Heart left ventricle (tissue), 16 donors: ENCODE measurements around the gene EIF3A. TPM values are rescaled to one million over a fixed set of nuclear protein-coding genes. Genes with fewer than 3 reads are reported as not detected.

Experiments used
- ATAC-seq, 4 donors: fragments of 200-7000 bp; cut with Tn5 transposase; one replicate each; pipeline ENCODE4 v1.9.1; 2020 to 2022; ENCODE audit warnings: moderate library complexity in 4 of 4, mild to moderate bottlenecking in 3 of 4, moderate number of reproducible peaks in 1 of 4
- DNase-seq, 5 donors: peaks; one replicate each; pipeline ENCODE4 v3.0.0-alpha.2; 2020
- H3K27ac ChIP-seq, 12 donors: fragments of 200-600 bp; sonication (generic) in 4 of 12; one replicate each; pipeline versions ENCODE4 v1.5.0 to v1.8.0; 2016 to 2022; ENCODE audit warnings: mild to moderate bottlenecking in 2 of 12
- H3K27me3 ChIP-seq, 9 donors: fragments of 200-600 bp; sonication (generic) in 2 of 9; one replicate each; pipeline versions ENCODE4 v1.5.1 to v1.8.0; 2016 to 2022; ENCODE audit warnings: mild to moderate bottlenecking in 3 of 9
- H3K36me3 ChIP-seq, 9 donors: fragments of 200-600 bp; sonication (generic) in 2 of 9; one replicate each; pipeline versions ENCODE4 v1.5.0 to v1.8.0; 2018 to 2022; ENCODE audit warnings: mild to moderate bottlenecking in 2 of 9
- H3K4me1 ChIP-seq, 12 donors: fragments of 200-600 bp; sonication (generic) in 4 of 12; one replicate each; pipeline versions ENCODE4 v1.5.0 to v1.8.0; 2016 to 2022; ENCODE audit warnings: mild to moderate bottlenecking in 3 of 12
- H3K4me3 ChIP-seq, 12 donors: fragments of 200-600 bp; sonication (generic) in 4 of 12; one replicate each; pipeline versions ENCODE4 v1.5.0 to v1.8.0; 2017 to 2022; ENCODE audit warnings: mild to moderate bottlenecking in 9 of 12, moderate library complexity in 4 of 12
- H3K9me3 ChIP-seq, 12 donors: fragments of 200-600 bp; sonication (generic) in 4 of 12; one replicate each; pipeline versions ENCODE4 v1.5.0 to v1.8.0; 2016 to 2022; ENCODE audit warnings: mild to moderate bottlenecking in 1 of 12
- CTCF ChIP-seq, 12 donors: fragments of 200-600 bp; sonication (generic) in 4 of 12; IDR thresholded peaks; one replicate each; pipeline versions ENCODE4 v1.5.0 to v1.8.0; 2018 to 2022; ENCODE audit warnings: antibody characterized with exemption in 12 of 12, mild to moderate bottlenecking in 5 of 12
- POLR2A ChIP-seq, 2 donors: fragments of 450-650 bp; IDR thresholded peaks; one replicate each; pipeline ENCODE4 v1.6.1; 2017; ENCODE audit warnings: antibody characterized with exemption in 2 of 2, mild to moderate bottlenecking in 2 of 2, moderate library complexity in 2 of 2
- WGBS, 4 donors: extraction: QIAGEN DNeasy Blood & Tissue Kit in 2 of 4; methylation state at CpG; one replicate each; pipeline versions ENCODE4 v1.1.5 to v1.1.7; 2013 to 2018; 5-methylcytosine and 5-hydroxymethylcytosine counted together
- intact Hi-C, 10 donors: fragments of 100-400 bp; cut with DNase I; formaldehyde crosslinking; loops; one replicate each; pipeline versions ENCODE4 v1.11.1 to v1.14.2; 2022
- polyA plus RNA-seq, 2 donors: library from polyadenylated mRNA; stranded (reverse); fragments of 200-250 nt; gene quantifications; one replicate each; pipeline ENCODE4 v1.2.3, GENCODE V29; 2013
- total RNA-seq, 9 donors: library from RNA; depleted of rRNA in 2 of 9; stranded (reverse); fragments of >200 nt in 2 of 9; fragmentation: NEBNext Ultra II Directional in 3 of 9; extraction: Animal tissue kit (Norgen Biotek cat#: 25700) in 3 of 9; gene quantifications; one replicate each; pipeline versions ENCODE4 v1.1.0 to v1.2.4, GENCODE V29; 2016 to 2023
- donor health status: ischemic (EF 13 %, LVEDD 7.1; RV severe dilation, severe dysfunction).
- donor health status: healthy with polysubstance abuse.
- donor health status: DM: no; HTN: yes; CAD: no.
- donor health status: DM: no; HTN: no; CAD: no.
- donor health status: ischemic (EF 25% LVEDD 6.9; RV normal size, moderate dysfunction).
- donor health status: ischemic (EF 25% LVEDD 5.7; RV mildly dilated, moderate dysfunction).
- donor health status: healthy.
- donor health status: DM: yes; HTN: yes; CAD: no.
- donor health status: ischemic (EF 35%, LVEDD 5.7; RV mildly dilated, moderate dysfunction).
- donor health status: nonischemic (EF 11% LVEDD 7.7; RV severe dilation, severe dysfunction).
- donor health status: DM: yes; HTN: yes; CAD: no.
- donor health status: PGD.
- donor health status: ischemic (EF 29% LVEDD 5.4; RV normal size, mild dysfunction).
- donor health status: nonischemic (EF 23%, LVEDD 6.1; RV moderate dilation, normal function).

EIF3A gene
- total and polyA plus RNA-seq, 11 donors, result 41.9 to 143 (median 103) TPM

DNA sequence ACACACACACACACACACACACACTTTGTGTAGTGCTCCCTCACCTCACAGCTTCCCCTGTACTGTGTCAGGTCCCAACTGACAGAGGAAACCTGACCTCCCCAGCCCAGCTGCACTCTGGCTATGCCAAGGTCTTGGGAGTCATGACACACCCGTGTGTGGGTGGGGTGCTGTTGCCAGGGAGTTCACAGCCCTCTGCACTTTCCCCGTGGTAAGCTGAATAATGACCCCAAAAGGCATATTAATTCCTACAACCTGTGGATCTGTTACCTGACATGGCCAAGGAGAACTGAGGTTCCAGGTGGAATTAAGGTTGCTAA, 60.0 kb downstream of the EIF3A start:
- H3K27ac ChIP-seq, result no peak overlapping the region
- ATAC-seq, result no peak

GRCh38 chr10:119007211-119007574, 73.4 kb downstream of the EIF3A start:
- Histone ChIP-seq H3K36me3 (no peaks in the 10 kb centered on the region), H3K27ac (peak overlapping the region in 1 of 12 donors; percentile 56), H3K4me3 (no peak overlapping the region), H3K4me1 (peaks cover 0 to 9% (median 2%) of the 10 kb centered on the region in 12 donors), H3K9me3 (no peaks in the 10 kb centered on the region), H3K27me3 (no peaks in the 10 kb centered on the region)
- ATAC-seq (no peak), DNase-seq (no peak)
- TF ChIP-seq CTCF (IDR thresholded peaks at IDR 0.05), result no peak
- no peak for TF ChIP-seq POLR2A (IDR thresholded peaks at IDR 0.05)
- intact Hi-C loops, result no loop called here
- 67 to 73% (median 70%) methylated on average over 4 of the region's 4 CpGs for WGBS, 4 donors

More for the DNA sequence above, 60.0 kb downstream of the EIF3A start:
- DNase-seq, result no peak
- no peaks in the 10 kb centered on the region for H3K27me3 ChIP-seq
- H3K4me3 ChIP-seq, result no peak overlapping the region
- peaks cover 0 to 11% (median 5%) of the 10 kb centered on the region in 12 donors for H3K4me1 ChIP-seq
- intact Hi-C loops, result loop anchor here in 6 of 10 donors (5.0 to 10.0 kb wide), 5 partner anchors 53 to 456 kb away; partner anchors contain the start of gene CACUL1 (in 2 of the 6)
- peaks cover 0 to 6% (median 0%) of the 10 kb centered on the region in 12 donors for H3K9me3 ChIP-seq
- TF ChIP-seq POLR2A (IDR thresholded peaks at IDR 0.05) (no peak), CTCF (IDR thresholded peaks at IDR 0.05) (no peak)
- H3K36me3 ChIP-seq, result no peaks in the 10 kb centered on the region
- 20 to 41% (median 32%) methylated on average over 1 to 2 of the region's 2 CpGs for WGBS, 4 donors

DNA sequence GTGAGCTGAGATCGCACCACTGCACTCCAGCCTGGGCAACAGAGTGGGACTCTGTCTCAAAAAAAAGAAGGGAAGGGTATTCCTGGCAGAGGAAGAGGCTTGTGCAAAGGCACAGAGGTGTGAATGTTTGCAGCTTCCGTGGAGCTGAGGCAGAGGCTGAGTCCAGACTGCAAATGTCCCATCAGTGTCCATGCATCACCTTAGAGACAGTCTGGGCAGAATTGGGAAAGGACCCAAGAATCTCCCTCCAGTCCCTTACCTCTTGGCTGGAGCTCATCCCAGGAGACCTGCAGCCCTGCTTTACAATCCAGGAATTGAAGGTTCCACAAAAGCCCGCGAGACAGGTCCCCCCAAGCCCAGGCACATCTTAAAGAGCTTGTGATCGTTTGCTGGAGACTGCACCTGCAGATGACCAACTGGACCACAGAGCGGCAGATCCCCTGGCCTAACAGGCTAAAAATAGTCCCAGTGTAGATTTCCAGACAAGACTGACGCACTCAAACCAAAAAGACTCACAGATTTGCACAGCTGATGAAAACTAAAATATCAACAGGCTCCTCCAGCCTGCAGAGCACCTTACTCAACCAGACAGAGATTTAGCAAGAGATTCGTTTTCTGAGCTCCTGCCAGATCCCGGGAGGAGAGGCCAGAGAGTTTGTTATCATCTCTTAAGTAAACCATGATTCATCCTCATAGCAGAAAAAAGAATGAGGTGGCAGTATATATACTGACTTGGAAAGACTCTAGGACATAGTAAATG, 74.0 kb downstream of the EIF3A start:
- intact Hi-C loops, result no loop called here
- DNase-seq (no peak), ATAC-seq (peak in 2 of 4 donors; percentile 44 to 76)
- Histone ChIP-seq H3K27me3 (no peaks in the 10 kb centered on the region), H3K4me1 (peaks cover 0 to 9% (median 2%) of the 10 kb centered on the region in 12 donors), H3K4me3 (no peak overlapping the region), H3K27ac (peak overlapping the region in 1 of 12 donors; percentile 65), H3K9me3 (no peaks in the 10 kb centered on the region), H3K36me3 (no peaks in the 10 kb centered on the region)
- TF ChIP-seq CTCF (IDR thresholded peaks at IDR 0.05) (no peak), POLR2A (IDR thresholded peaks at IDR 0.05) (no peak)
- 30 to 49% (median 42%) methylated on average over 8 to 9 of the region's 9 CpGs for WGBS, 4 donors

DNA sequence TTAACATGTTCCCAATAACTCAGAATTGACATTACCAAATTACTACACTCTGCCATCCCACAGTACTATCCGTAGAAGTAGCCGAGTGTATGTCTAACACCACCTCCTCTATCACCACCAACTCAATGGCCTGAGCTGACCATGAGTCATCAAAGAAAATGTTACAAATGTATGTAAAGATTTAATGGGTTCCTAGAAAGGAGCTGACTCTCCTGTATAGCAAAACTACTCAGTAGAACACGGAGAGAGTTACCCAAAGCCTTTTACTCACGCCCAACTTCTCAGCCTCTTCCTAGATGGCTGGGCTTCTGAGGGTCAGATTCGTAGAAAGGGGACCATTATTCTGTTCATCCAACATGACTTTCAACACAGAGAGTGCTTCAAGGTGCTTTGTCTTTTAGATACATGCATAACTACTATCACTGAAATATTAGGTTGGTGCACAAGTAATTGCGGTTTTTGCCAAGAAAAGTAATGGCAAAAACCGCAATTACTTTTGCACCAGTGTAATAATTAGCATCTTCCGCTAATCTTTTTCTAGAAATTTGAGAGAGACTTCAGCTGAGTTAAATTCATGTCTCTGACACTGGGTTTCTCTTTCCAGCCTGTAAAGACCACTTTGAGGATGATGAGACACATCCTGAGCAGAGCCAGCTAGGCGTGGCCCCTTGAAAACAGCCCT, 75.1 kb downstream of the EIF3A start:
- H3K4me3 ChIP-seq, result no peak overlapping the region
- intact Hi-C loops, result no loop called here
- H3K4me1 ChIP-seq, result peaks cover 0 to 9% (median 2%) of the 10 kb centered on the region in 12 donors
- no peaks in the 10 kb centered on the region for H3K9me3 ChIP-seq
- ATAC-seq (no peak), DNase-seq (no peak)
- no peak for TF ChIP-seq POLR2A (IDR thresholded peaks at IDR 0.05)
- TF ChIP-seq CTCF (IDR thresholded peaks at IDR 0.05), result no peak
- H3K36me3 ChIP-seq, result no peaks in the 10 kb centered on the region
- no peaks in the 10 kb centered on the region for H3K27me3 ChIP-seq
- WGBS, 4 donors, result 85 to 89% (median 85%) methylated on average over 9 of the region's 9 CpGs
- no peak overlapping the region for H3K27ac ChIP-seq
